HEK293T (cell line): ENCODE measurements around the gene SLC39A7.

ENCODE experiments used
- CTCF ChIA-PET: fragments of 350-600 bp; formaldehyde crosslinking; extraction: SDS; loops from one replicate; lab custom pipeline; 2021; ENCODE audit warnings: antibody characterized with exemption, inconsistent platforms; lab: Yijun Ruan, JAX
- POLR2A ChIA-PET: fragments of 350-600 bp; formaldehyde crosslinking; extraction: SDS; loops from one replicate; lab custom pipeline; 2020; ENCODE audit warnings: antibody characterized with exemption, inconsistent platforms; lab: Yijun Ruan, JAX
- DNase-seq: peaks from one replicate; pipeline ENCODE4 v3.0.0; 2012; ENCODE audit warnings: mixed read lengths; ENCODE audit errors: extremely low spot score
- ARNT ChIP-seq: fragments of 450-650 bp; IDR thresholded peaks from 2 replicates; pipeline ENCODE4 v1.6.1; 2017; ENCODE audit warnings: mild to moderate bottlenecking
- BHLHE40 ChIP-seq: fragments of 450-650 bp; IDR thresholded peaks from 2 replicates; pipeline ENCODE4 v1.6.1; 2016; ENCODE audit warnings: mild to moderate bottlenecking, moderate library complexity, borderline replicate concordance
- CTBP1 ChIP-seq: fragments of 450-650 bp; IDR thresholded peaks from 2 replicates; pipeline ENCODE4 v1.6.1; 2016; ENCODE audit warnings: borderline replicate concordance
- ELF4 ChIP-seq: fragments of 450-650 bp; IDR thresholded peaks from 2 replicates; pipeline ENCODE4 v1.6.1; 2017; ENCODE audit warnings: antibody characterized with exemption
- FOXA1 ChIP-seq: fragments of 450-650 bp; IDR thresholded peaks from 2 replicates; pipeline ENCODE4 v1.6.1; 2016; ENCODE audit warnings: mild to moderate bottlenecking
- FOXK2 ChIP-seq: fragments of 450-650 bp; IDR thresholded peaks from 2 replicates; pipeline ENCODE4 v1.6.1; 2016; ENCODE audit warnings: mild to moderate bottlenecking
- FOXM1 ChIP-seq: fragments of 450-650 bp; IDR thresholded peaks from 2 replicates; pipeline ENCODE4 v1.6.1; 2017; ENCODE audit warnings: mild to moderate bottlenecking, borderline replicate concordance
- HDGF ChIP-seq: fragments of 450-650 bp; IDR thresholded peaks from 2 replicates; pipeline ENCODE4 v1.6.1; 2017; ENCODE audit warnings: antibody characterized with exemption, borderline replicate concordance
- L3MBTL2 ChIP-seq: fragments of 450-650 bp; conservative IDR thresholded peaks from 2 replicates; pipeline ENCODE4 v1.6.1; 2016; ENCODE audit warnings: mild to moderate bottlenecking
- LEF1 ChIP-seq: fragments of 450-650 bp; IDR thresholded peaks from 2 replicates; pipeline ENCODE4 v1.6.1; 2017; ENCODE audit warnings: mild to moderate bottlenecking, borderline replicate concordance
- NFRKB ChIP-seq: fragments of 450-650 bp; IDR thresholded peaks from 2 replicates; pipeline ENCODE4 v1.6.1; 2016; ENCODE audit warnings: mild to moderate bottlenecking, moderate library complexity
- SP1 ChIP-seq: fragments of 450-650 bp; IDR thresholded peaks from 2 replicates; pipeline ENCODE4 v1.6.1; 2017
- SUZ12 ChIP-seq: fragments of 450-650 bp; IDR thresholded peaks from 2 replicates; pipeline ENCODE4 v1.6.1; 2016; ENCODE audit warnings: mild to moderate bottlenecking
- TARDBP ChIP-seq: fragments of 450-650 bp; IDR thresholded peaks from 2 replicates; pipeline ENCODE4 v1.6.1; 2016
- ZNF384 ChIP-seq: fragments of 450-650 bp; IDR thresholded peaks from 2 replicates; pipeline ENCODE4 v1.6.1; 2016
- TF ChIP-seq, protein P1 (sequence below): fragments of 450-650 bp; IDR thresholded peaks from 2 replicates; pipeline ENCODE4 v1.6.1; 2016

SLC39A7 gene

DNA sequence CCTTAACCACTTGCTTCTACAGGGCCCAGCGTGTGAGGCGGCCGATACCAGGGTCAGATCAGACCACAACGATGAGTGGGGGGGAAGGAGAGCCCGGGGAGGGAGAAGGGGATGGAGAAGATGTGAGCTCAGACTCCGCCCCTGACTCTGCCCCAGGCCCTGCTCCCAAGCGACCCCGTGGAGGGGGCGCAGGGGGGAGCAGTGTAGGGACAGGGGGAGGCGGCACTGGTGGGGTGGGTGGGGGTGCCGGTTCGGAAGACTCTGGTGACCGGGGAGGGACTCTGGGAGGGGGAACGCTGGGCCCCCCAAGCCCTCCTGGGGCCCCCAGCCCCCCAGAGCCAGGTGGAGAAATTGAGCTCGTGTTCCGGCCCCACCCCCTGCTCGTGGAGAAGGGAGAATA is 10.5 kb downstream of the SLC39A7 start:
- CTCF ChIA-PET: interaction anchor here (1.4 kb wide), 1 partner anchor 38 kb away, joined by 5 read pairs; no protein-coding TSS in a partner anchor
- DNase-seq: no peak
- POLR2A ChIA-PET: interaction anchor here (1.0 to 5.8 kb wide), 4 partner anchors 15 to 37 kb away, joined by 3 to 64 read pairs (median 5); no protein-coding TSS in a partner anchor
- TF ChIP-seq NFRKB (no peak), SP1 (no peak)

DNA sequence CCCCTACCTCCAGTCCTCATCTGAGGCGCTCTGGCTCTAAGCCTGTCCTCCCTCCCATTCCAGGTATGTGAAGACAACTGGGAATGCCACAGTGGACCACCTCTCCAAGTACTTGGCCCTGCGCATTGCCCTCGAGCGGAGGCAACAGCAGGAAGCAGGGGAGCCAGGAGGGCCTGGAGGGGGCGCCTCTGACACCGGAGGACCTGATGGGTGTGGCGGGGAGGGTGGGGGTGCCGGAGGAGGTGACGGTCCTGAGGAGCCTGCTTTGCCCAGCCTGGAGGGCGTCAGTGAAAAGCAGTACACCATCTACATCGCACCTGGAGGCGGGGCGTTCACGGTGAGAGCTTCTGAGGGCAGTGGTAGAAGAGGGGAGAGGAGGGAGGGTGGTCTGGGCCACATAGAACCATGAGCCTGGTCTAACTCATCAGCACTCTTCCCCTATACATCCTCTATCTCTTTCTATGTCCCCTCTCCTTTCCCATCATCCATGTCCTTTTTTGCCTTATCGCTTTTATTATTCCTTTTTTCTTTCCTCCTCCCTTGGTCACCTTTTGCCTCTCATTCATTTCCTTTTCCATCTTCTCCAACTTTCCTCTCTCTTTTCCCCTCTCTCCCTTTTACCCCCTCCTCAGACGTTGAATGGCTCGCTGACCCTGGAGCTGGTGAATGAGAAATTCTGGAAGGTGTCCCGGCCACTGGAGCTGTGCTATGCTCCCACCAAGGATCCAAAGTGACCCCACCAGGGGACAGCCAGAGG is 11.2 kb downstream of the SLC39A7 start:
- CTCF ChIA-PET: interaction anchor here (1.4 kb wide), 1 partner anchor 37 kb away, joined by 5 read pairs; no protein-coding TSS in a partner anchor
- no peak for DNase-seq

DNA sequence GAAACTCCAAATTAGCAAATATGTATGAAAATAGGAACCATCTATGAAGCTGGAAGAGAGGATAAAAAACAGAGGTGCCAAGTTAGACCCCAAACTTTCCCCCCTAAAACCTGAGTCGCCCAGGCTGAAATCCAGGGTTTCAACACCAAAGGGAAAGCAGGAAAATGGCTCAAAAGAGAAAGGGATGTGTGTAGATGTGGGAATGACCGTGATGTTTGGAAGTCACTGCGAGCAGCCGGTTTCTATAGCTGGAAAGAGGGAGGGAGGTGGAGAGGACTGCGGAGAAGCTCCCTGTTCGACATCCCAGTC is 12.1 kb downstream of the SLC39A7 start:
- DNase-seq: no peak
- ChIA-PET CTCF (no interaction called here), POLR2A (no interaction called here)
- TF ChIP-seq LEF1: no peak
- TF ChIP-seq, protein P1, sequence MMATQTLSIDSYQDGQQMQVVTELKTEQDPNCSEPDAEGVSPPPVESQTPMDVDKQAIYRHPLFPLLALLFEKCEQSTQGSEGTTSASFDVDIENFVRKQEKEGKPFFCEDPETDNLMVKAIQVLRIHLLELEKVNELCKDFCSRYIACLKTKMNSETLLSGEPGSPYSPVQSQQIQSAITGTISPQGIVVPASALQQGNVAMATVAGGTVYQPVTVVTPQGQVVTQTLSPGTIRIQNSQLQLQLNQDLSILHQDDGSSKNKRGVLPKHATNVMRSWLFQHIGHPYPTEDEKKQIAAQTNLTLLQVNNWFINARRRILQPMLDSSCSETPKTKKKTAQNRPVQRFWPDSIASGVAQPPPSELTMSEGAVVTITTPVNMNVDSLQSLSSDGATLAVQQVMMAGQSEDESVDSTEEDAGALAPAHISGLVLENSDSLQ: no peak
- no peak for TF ChIP-seq FOXK2
- no peak for TF ChIP-seq TARDBP
- TF ChIP-seq HDGF: no peak
- no peak for TF ChIP-seq ARNT
- TF ChIP-seq ELF4: no peak
- no peak for TF ChIP-seq L3MBTL2
- no peak for TF ChIP-seq BHLHE40
- TF ChIP-seq FOXA1: no peak
- no peak for TF ChIP-seq ZNF384
- TF ChIP-seq SUZ12: no peak
- TF ChIP-seq FOXM1: no peak
- TF ChIP-seq SP1: no peak

More for the DNA sequence above, 11.2 kb downstream of the SLC39A7 start:
- POLR2A ChIA-PET: interaction anchor here (1.1 to 5.8 kb wide), 2 partner anchors 24 to 37 kb away, joined by 7 to 64 read pairs; no protein-coding TSS in a partner anchor
- no peak for TF ChIP-seq FOXK2
- no peak for TF ChIP-seq BHLHE40
- TF ChIP-seq CTBP1: no peak
- no peak for TF ChIP-seq FOXA1
- no peak for TF ChIP-seq ARNT
- no peak for TF ChIP-seq TARDBP
- no peak for TF ChIP-seq HDGF

DNA sequence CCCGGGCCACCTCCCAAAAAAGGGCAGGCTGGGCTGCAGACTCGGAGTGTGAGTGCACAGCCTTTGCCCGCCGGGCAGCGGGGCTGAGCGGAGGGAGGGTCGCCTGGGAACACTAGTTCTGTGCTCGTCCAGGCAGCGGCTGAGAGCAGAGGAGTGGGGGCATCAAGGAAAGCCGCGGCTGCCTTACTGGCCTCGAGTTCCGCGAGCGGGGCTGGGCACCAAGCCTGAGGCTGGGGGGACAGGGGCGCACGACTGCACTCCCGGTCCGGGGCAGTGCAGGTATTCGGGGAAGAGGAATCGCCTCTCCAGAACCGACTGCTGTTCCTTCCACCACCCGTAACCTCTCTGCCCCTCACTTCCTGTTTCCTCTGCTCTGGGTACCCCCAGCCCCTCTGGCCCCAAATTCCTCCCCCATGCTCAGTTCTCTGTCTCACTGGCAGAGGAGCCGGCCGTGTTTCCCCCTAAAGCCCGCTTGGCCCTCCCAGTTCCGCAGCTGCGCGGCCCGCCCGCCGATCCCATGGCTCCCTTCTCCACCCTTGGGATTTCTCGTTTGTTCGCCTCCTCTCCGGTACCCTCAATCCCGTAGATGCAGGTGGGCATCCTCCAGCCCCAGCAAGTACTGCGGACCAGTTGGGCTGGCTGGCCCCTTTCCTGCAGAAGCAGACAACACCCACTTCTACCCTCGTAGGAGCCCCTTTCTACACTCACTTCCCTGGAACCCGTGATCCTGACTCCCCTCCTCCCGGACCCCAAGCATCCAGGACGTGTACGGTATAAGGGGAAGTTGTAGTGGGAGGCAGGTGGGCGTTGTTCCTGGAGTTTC is 12.7 kb downstream of the SLC39A7 start:
- POLR2A ChIA-PET: no interaction called here
- DNase-seq: no peak
- no peak for TF ChIP-seq TARDBP
- no peak for TF ChIP-seq L3MBTL2
- no peak for TF ChIP-seq ZNF384
- no peak for TF ChIP-seq ELF4
- no peak for TF ChIP-seq FOXK2
- no peak for TF ChIP-seq ARNT
- TF ChIP-seq BHLHE40: no peak
- TF ChIP-seq SP1: no peak
- TF ChIP-seq FOXM1: no peak
- TF ChIP-seq CTBP1: no peak
- no peak for TF ChIP-seq NFRKB
- no peak for TF ChIP-seq FOXA1
- no peak for TF ChIP-seq SUZ12
- TF ChIP-seq, protein P1: no peak
- CTCF ChIA-PET: no interaction called here

- ChIA-PET POLR2A (no interaction called here), CTCF (no interaction called here)
- no peak for TF ChIP-seq CTBP1
- TF ChIP-seq ARNT: no peak
These were observed 13.3 kb downstream of the SLC39A7 start for GRCh38 chr6:33213989-33214335.

GRCh38 chr6:33215271-33216116 is 14.8 kb downstream of the SLC39A7 start:
- no peak for TF ChIP-seq SUZ12
- no peak for TF ChIP-seq HDGF
- no peak for TF ChIP-seq ELF4
- no peak for TF ChIP-seq BHLHE40
- TF ChIP-seq CTBP1: no peak
- no peak for TF ChIP-seq FOXM1
- no peak for TF ChIP-seq ZNF384
- no peak for TF ChIP-seq LEF1
- TF ChIP-seq, protein P1: no peak
- no peak for TF ChIP-seq L3MBTL2
- no peak for TF ChIP-seq ARNT
- TF ChIP-seq FOXK2: no peak
- no peak for TF ChIP-seq SP1
- no peak for TF ChIP-seq TARDBP
- no peak for TF ChIP-seq FOXA1
- TF ChIP-seq NFRKB: no peak
- ChIA-PET POLR2A (interaction anchor here (1.1 kb wide), 1 partner anchor 7 kb away, joined by 3 read pairs; the partner anchor contains the start of gene RING1), CTCF (no interaction called here)
- DNase-seq: no peak

More at GRCh38 chr6:33213989-33214335, 13.3 kb downstream of the SLC39A7 start:
- no peak for DNase-seq
